Measurements from ENCODE around the gene MBD6. TPM values are rescaled to one million over a fixed set of nuclear protein-coding genes. Genes with fewer than 3 reads are reported as not detected.

MBD6 gene
- polyA plus RNA-seq, 2 of the 4 experiments (the other 2 are of a cell fraction) = 4.6 to 24.2 TPM

DNA sequence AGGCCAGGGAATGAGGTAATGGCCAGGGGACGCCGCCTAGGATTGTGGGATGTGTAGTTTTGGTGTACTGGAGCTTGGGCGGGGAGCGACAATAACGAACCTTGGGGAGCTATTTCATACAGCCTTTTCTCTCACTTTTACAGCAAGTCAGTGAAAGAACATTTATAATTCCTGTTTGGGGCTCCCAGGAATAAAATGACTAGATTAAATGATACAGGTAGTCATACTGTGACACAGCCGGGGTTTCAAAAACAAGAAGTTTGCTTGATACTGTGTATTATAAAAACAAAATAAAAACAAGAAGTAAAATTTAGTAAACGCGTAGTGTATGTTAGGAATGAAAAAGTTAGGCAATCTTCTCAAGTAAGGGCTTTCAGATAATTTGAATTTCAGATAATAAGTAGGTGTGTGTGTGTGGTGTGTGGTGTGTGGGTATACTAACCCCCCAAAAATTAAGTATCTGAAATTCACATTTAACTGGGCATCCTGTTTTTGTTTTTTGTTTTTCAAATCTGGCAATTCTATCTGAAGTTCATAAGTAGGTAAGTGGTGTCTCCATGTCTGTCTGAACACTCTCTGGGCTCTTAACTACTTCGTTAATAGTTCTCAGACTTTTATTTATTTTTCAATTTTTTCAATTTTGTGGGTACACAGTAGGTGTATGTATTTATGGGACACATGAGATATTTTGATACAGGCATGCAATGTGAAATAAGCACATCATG is 24.8 kb downstream of the MBD6 start:
- Histone ChIP-seq H3K9me3 (no peaks in the 10 kb centered on the region), H3K27ac (peak overlapping the region; percentile 30 to 55; a peak in 3 of 6 replicates), H3K4me2 (peak overlapping the region; percentile 81), H3K4me1 (peaks cover 23% of the 10 kb centered on the region), H3K4me3 (peak overlapping the region; percentile 89)
- DNase-seq (ENCODE audit: low read depth in 1 of 2, low spot score in 1 of 2) (no peak), ATAC-seq (no peak), FAIRE-seq (no peak)
- TF ChIP-seq ZNF302 (CRISPR knock-in tag; IDR thresholded peaks at IDR 0.05) = no peak
- TF ChIP-seq FOXS1 (CRISPR knock-in tag; IDR thresholded peaks at IDR 0.05) = no peak
- TF ChIP-seq SMC3 (IDR thresholded peaks at IDR 0.05) = no peak
- TF ChIP-seq, protein P1, sequence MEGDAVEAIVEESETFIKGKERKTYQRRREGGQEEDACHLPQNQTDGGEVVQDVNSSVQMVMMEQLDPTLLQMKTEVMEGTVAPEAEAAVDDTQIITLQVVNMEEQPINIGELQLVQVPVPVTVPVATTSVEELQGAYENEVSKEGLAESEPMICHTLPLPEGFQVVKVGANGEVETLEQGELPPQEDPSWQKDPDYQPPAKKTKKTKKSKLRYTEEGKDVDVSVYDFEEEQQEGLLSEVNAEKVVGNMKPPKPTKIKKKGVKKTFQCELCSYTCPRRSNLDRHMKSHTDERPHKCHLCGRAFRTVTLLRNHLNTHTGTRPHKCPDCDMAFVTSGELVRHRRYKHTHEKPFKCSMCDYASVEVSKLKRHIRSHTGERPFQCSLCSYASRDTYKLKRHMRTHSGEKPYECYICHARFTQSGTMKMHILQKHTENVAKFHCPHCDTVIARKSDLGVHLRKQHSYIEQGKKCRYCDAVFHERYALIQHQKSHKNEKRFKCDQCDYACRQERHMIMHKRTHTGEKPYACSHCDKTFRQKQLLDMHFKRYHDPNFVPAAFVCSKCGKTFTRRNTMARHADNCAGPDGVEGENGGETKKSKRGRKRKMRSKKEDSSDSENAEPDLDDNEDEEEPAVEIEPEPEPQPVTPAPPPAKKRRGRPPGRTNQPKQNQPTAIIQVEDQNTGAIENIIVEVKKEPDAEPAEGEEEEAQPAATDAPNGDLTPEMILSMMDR (IDR thresholded peaks at IDR 0.05) = no peak
- peak in 1 of 2 experiments; percentile 31; a peak in 1 of 4 replicates for TF ChIP-seq CEBPB (IDR thresholded peaks at IDR 0.05)
- TF ChIP-seq MAFK (IDR thresholded peaks at IDR 0.05; ENCODE audit: partially characterized antibody) = peak; percentile 3
- 10% methylated on average over 9 of the region's 9 CpGs for WGBS (ENCODE audit: missing lambda C conversion rate)
- ChIA-PET CTCF (interaction anchor here (0.5 to 2.8 kb wide), 4 partner anchors 15 to 88 kb away, joined by 3 to 18 read pairs (median 5); partner anchors contain the start of genes DDIT3 and GLI1), POLR2A (interaction anchor here (1.0 kb wide), 1 partner anchor 10 kb away, joined by 4 read pairs; no protein-coding TSS in a partner anchor)

DNA sequence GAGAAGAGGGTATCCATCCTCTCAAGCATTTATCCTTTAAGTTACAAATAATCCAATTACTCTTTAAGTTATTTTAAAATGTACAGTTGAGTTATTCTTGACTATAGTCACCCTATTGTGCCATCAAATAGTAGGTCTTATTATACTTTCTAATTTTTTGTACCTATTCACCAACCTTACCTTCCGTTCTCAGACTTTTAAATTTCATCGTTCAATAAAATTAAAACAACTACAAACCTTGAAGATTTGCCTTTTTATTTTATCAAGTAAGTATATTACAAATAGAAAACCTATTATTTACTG is 25.3 kb downstream of the MBD6 start:
- no peak overlapping the region; a peak in 1 of 6 replicates for H3K27ac ChIP-seq
- DNase-seq (ENCODE audit: low read depth in 1 of 2, low spot score in 1 of 2) (no peak), ATAC-seq (no peak), FAIRE-seq (no peak)
- 92% methylated on average over 2 of the region's 2 CpGs for WGBS (ENCODE audit: missing lambda C conversion rate)
- ChIA-PET POLR2A (no interaction called here), CTCF (interaction anchor here (1.0 kb wide), 1 partner anchor 24 kb away, joined by 4 read pairs; no protein-coding TSS in a partner anchor)
- H3K4me1 ChIP-seq = peaks cover 28% of the 10 kb centered on the region
- TF ChIP-seq ESRRA (IDR thresholded peaks at IDR 0.05; ENCODE audit: borderline replicate concordance, low read length) = no peak
- TF ChIP-seq HDAC2 (IDR thresholded peaks at IDR 0.05) = no peak
- no peak for TF ChIP-seq ZFP36 (IDR thresholded peaks at IDR 0.05; ENCODE audit: borderline replicate concordance, partially characterized antibody)
- TF ChIP-seq ZC3H11A (IDR thresholded peaks at IDR 0.05) = no peak
- TF ChIP-seq HOXB13 (CRISPR knock-in tag; IDR thresholded peaks at IDR 0.05; ENCODE audit: low read depth) = no peak
- TF ChIP-seq, protein P2, sequence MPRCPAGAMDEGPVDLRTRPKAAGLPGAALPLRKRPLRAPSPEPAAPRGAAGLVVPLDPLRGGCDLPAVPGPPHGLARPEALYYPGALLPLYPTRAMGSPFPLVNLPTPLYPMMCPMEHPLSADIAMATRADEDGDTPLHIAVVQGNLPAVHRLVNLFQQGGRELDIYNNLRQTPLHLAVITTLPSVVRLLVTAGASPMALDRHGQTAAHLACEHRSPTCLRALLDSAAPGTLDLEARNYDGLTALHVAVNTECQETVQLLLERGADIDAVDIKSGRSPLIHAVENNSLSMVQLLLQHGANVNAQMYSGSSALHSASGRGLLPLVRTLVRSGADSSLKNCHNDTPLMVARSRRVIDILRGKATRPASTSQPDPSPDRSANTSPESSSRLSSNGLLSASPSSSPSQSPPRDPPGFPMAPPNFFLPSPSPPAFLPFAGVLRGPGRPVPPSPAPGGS (IDR thresholded peaks at IDR 0.05) = no peak
- TF ChIP-seq NPAS2 (CRISPR knock-in tag; IDR thresholded peaks at IDR 0.05; ENCODE audit: borderline replicate concordance) = no peak
- TF ChIP-seq SREBF2 (IDR thresholded peaks at IDR 0.05) = no peak
- TF ChIP-seq, protein P3, sequence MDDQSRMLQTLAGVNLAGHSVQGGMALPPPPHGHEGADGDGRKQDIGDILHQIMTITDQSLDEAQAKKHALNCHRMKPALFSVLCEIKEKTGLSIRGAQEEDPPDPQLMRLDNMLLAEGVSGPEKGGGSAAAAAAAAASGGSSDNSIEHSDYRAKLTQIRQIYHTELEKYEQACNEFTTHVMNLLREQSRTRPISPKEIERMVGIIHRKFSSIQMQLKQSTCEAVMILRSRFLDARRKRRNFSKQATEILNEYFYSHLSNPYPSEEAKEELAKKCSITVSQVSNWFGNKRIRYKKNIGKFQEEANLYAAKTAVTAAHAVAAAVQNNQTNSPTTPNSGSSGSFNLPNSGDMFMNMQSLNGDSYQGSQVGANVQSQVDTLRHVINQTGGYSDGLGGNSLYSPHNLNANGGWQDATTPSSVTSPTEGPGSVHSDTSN (IDR thresholded peaks at IDR 0.05) = no peak
- TF ChIP-seq FOSB (CRISPR knock-in tag; IDR thresholded peaks at IDR 0.05) = no peak
- TF ChIP-seq, protein P1 (IDR thresholded peaks at IDR 0.05) = no peak
- no peak for TF ChIP-seq SMC3 (IDR thresholded peaks at IDR 0.05)
- TF ChIP-seq POLR2AphosphoS2 (conservative IDR thresholded peaks at IDR 0.05; ENCODE audit: low read length) = no peak
- TF ChIP-seq, protein P4, sequence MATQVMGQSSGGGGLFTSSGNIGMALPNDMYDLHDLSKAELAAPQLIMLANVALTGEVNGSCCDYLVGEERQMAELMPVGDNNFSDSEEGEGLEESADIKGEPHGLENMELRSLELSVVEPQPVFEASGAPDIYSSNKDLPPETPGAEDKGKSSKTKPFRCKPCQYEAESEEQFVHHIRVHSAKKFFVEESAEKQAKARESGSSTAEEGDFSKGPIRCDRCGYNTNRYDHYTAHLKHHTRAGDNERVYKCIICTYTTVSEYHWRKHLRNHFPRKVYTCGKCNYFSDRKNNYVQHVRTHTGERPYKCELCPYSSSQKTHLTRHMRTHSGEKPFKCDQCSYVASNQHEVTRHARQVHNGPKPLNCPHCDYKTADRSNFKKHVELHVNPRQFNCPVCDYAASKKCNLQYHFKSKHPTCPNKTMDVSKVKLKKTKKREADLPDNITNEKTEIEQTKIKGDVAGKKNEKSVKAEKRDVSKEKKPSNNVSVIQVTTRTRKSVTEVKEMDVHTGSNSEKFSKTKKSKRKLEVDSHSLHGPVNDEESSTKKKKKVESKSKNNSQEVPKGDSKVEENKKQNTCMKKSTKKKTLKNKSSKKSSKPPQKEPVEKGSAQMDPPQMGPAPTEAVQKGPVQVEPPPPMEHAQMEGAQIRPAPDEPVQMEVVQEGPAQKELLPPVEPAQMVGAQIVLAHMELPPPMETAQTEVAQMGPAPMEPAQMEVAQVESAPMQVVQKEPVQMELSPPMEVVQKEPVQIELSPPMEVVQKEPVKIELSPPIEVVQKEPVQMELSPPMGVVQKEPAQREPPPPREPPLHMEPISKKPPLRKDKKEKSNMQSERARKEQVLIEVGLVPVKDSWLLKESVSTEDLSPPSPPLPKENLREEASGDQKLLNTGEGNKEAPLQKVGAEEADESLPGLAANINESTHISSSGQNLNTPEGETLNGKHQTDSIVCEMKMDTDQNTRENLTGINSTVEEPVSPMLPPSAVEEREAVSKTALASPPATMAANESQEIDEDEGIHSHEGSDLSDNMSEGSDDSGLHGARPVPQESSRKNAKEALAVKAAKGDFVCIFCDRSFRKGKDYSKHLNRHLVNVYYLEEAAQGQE (IDR thresholded peaks at IDR 0.05) = no peak
- no peak for TF ChIP-seq EP300 (IDR thresholded peaks at IDR 0.05)
- TF ChIP-seq CHD4 (IDR thresholded peaks at IDR 0.05; ENCODE audit: borderline replicate concordance) = no peak
- no peak for TF ChIP-seq ZNF302 (CRISPR knock-in tag; IDR thresholded peaks at IDR 0.05)
- TF ChIP-seq RCOR1 (IDR thresholded peaks at IDR 0.05; ENCODE audit: low read depth, low read length) = no peak
- TF ChIP-seq NFE2L2 (conservative IDR thresholded peaks at IDR 0.05; ENCODE audit: low read length) = no peak
- H3K4me2 ChIP-seq = no peak overlapping the region; the same call in 2 of the 3 replicates
- H3K4me3 ChIP-seq = no peak overlapping the region
- no peaks in the 10 kb centered on the region for H3K9me3 ChIP-seq

All from A549 (cell line).